Natural killer cell (primary cell): ENCODE results near the gene PCDHGA1. TPM values are rescaled to one million over a fixed set of nuclear protein-coding genes. Genes with fewer than 3 reads are reported as not detected.

Experiments used
- ATAC-seq, 3 donors: fragments of 150-1000 bp in 2 of 3; fragments of 200-7000 bp in 1 of 3; cut with Tn5 transposase; 1 replicate in 1 of 3; 2 replicates in 2 of 3; pipeline ENCODE4 v1.10.0; 2021; ENCODE audit warnings: mild to moderate bottlenecking in 2 of 3, moderate library complexity in 2 of 3
- DNase-seq, 2 donors: peaks; one replicate each; pipeline versions ENCODE4 v3.0.0 to v3.0.0-alpha.2; 2013 to 2021; ENCODE audit warnings: mixed read lengths in 1 of 2
- H3K27ac ChIP-seq: one replicate; pipeline ENCODE4 v1.5.1; 2013; ENCODE audit warnings: mild to moderate bottlenecking, low read length
- H3K27me3 ChIP-seq: one replicate; pipeline ENCODE4 v1.6.1; 2013; ENCODE audit warnings: low read length; ENCODE audit not compliant: control insufficient read depth, insufficient read depth
- H3K36me3 ChIP-seq: one replicate; pipeline ENCODE4 v1.6.1; 2013; ENCODE audit warnings: low read length; ENCODE audit not compliant: control insufficient read depth, insufficient read depth
- H3K4me1 ChIP-seq: one replicate; pipeline ENCODE4 v1.6.1; 2013; ENCODE audit warnings: low read length; ENCODE audit not compliant: control insufficient read depth, insufficient read depth
- H3K4me3 ChIP-seq: one replicate; pipeline ENCODE4 v1.5.1; 2013; ENCODE audit warnings: low read length
- H3K9me3 ChIP-seq: one replicate; pipeline ENCODE4 v1.6.1; 2013; ENCODE audit warnings: low read length; ENCODE audit not compliant: control insufficient read depth, insufficient read depth
- H3K27ac Mint-ChIP-seq, 2 donors: one replicate each; pipeline ENCODE4 v1.8.0; 2022; ENCODE audit warnings: mild to moderate bottlenecking in 2 of 2, mixed read lengths in 2 of 2, moderate library complexity in 1 of 2
- H3K27me3 Mint-ChIP-seq, 2 donors: one replicate each; pipeline ENCODE4 v1.8.0; 2022; ENCODE audit warnings: low read depth in 2 of 2, mixed read lengths in 2 of 2
- H3K36me3 Mint-ChIP-seq: one replicate; pipeline ENCODE4 v1.8.0; 2022; ENCODE audit warnings: mixed read lengths
- H3K4me1 Mint-ChIP-seq, 2 donors: one replicate each; pipeline ENCODE4 v1.8.0; 2022; ENCODE audit warnings: mixed read lengths in 2 of 2
- H3K4me3 Mint-ChIP-seq: one replicate; pipeline ENCODE4 v1.8.0; 2022; ENCODE audit warnings: mild to moderate bottlenecking, moderate library complexity, mixed read lengths
- H3K9me3 Mint-ChIP-seq, 2 donors: one replicate each; pipeline ENCODE4 v1.8.0; 2022; ENCODE audit warnings: mixed read lengths in 2 of 2
- WGBS: methylation state at CpG from one replicate; pipeline ENCODE4 v1.1.7; 2013; ENCODE audit warnings: missing lambda C conversion rate; ENCODE audit not compliant: insufficient coverage; 5-methylcytosine and 5-hydroxymethylcytosine counted together
- intact Hi-C: fragments of 100-400 bp; cut with micrococcal nuclease; formaldehyde crosslinking; loops from one replicate; pipeline ENCODE4 v1.14.2; 2022
- total RNA-seq, 4 donors: library from RNA; stranded (reverse); fragments of 120-200 nt in 1 of 4; gene quantifications; one replicate each; pipeline versions ENCODE4 v1.2.3 to v1.2.4, GENCODE V29; 2013 to 2022
- TF ChIP-seq, protein P1 (sequence below): fragments of 200-600 bp; IDR thresholded peaks from one replicate; pipeline ENCODE4 v1.8.0; 2022; ENCODE audit warnings: antibody characterized with exemption

Gene PCDHGA1
- total RNA-seq, 3 donors from 2014 or later (not counting 1 experiment from before 2014, with no cell fraction given) = not detected

DNA sequence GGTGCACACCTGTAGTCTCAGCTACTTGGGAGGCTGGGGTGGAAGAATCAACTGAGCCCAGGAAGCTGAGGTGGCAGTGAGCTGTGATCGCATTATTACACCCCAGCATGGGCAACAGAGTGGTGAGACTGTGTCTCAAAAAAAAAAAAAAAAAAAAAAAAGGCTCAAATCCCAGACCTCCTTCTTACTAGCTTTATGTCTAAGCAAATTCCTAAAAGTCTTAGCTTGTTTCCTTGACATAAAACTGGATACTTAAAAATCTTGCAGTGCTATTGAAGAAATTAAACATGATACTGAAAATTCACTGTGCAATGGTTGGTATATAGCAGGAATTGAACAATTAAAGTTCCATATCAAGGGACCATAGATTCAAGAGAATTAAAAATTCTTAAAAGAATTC is 203.6 kb downstream of the PCDHGA1 start:
- Mint-ChIP-seq H3K36me3 (peaks cover 10% of the 10 kb centered on the region), H3K27me3 (no peaks in the 10 kb centered on the region), H3K4me3 (no peak overlapping the region), H3K9me3 (no peaks in the 10 kb centered on the region), H3K27ac (peak overlapping the region in 1 of 2 donors; percentile 57), H3K4me1 (peaks cover 16% of the 10 kb centered on the region in 2 donors)
- Histone ChIP-seq H3K27me3 (no peaks in the 10 kb centered on the region), H3K27ac (no peak overlapping the region), H3K4me3 (no peak overlapping the region), H3K4me1 (no peaks in the 10 kb centered on the region), H3K9me3 (no peaks in the 10 kb centered on the region), H3K36me3 (peaks cover 66% of the 10 kb centered on the region)
- WGBS = 80% methylated on average over 1 of the region's 1 CpG
- no peak for DNase-seq
- intact Hi-C loops = no loop called here
- ATAC-seq = no peak
- TF ChIP-seq, protein P1, sequence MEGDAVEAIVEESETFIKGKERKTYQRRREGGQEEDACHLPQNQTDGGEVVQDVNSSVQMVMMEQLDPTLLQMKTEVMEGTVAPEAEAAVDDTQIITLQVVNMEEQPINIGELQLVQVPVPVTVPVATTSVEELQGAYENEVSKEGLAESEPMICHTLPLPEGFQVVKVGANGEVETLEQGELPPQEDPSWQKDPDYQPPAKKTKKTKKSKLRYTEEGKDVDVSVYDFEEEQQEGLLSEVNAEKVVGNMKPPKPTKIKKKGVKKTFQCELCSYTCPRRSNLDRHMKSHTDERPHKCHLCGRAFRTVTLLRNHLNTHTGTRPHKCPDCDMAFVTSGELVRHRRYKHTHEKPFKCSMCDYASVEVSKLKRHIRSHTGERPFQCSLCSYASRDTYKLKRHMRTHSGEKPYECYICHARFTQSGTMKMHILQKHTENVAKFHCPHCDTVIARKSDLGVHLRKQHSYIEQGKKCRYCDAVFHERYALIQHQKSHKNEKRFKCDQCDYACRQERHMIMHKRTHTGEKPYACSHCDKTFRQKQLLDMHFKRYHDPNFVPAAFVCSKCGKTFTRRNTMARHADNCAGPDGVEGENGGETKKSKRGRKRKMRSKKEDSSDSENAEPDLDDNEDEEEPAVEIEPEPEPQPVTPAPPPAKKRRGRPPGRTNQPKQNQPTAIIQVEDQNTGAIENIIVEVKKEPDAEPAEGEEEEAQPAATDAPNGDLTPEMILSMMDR = no peak

DNA sequence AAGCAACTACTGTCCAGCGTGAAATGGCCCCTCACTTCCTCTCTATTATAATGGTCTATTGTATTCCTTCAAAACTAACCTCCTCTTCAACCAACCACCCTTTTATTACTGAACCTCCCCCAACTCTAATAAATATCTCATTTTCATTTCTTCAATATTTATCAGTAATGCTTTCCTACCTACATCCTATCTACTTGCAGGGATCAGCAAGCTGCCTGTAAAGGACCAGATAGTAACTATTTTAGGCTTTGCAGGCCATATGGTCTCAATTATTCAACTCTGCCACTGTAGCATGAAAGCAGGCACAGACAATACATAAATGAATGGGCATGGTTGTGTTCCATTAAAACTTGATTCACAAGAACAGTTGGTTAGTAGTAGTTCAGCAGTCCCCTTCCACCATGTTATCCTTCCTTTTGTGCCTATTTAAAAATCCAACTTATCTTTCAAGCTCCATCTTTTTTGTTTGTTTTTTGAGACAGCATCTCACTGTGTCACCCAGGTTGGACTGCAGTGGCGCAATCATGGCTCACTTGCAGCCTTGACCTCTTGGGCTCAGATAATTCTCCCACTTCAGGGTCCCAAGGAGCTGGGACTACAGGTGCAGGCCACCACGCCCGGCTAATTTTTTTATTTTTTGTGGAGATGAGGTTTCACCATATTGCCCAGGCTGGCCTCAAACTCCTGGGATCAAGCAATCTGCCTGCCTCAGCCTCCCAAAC is 204.3 kb downstream of the PCDHGA1 start:
- 100% methylated on average over 2 of the region's 4 CpGs for WGBS
- Mint-ChIP-seq H3K36me3 (peaks cover 7% of the 10 kb centered on the region), H3K27me3 (no peaks in the 10 kb centered on the region), H3K9me3 (no peaks in the 10 kb centered on the region), H3K4me1 (peaks cover 17 to 21% of the 10 kb centered on the region in 2 donors), H3K27ac (peak overlapping the region; percentile 61 to 69), H3K4me3 (no peak overlapping the region)
- no peaks in the 10 kb centered on the region for H3K4me1 ChIP-seq
- ATAC-seq (no peak), DNase-seq (no peak)
- H3K4me3 ChIP-seq = no peak overlapping the region
- TF ChIP-seq, protein P1 = no peak
- H3K36me3 ChIP-seq = peaks cover 62% of the 10 kb centered on the region
- intact Hi-C loops = no loop called here
- no peaks in the 10 kb centered on the region for H3K27me3 ChIP-seq
- no peaks in the 10 kb centered on the region for H3K9me3 ChIP-seq
- no peak overlapping the region for H3K27ac ChIP-seq

DNA sequence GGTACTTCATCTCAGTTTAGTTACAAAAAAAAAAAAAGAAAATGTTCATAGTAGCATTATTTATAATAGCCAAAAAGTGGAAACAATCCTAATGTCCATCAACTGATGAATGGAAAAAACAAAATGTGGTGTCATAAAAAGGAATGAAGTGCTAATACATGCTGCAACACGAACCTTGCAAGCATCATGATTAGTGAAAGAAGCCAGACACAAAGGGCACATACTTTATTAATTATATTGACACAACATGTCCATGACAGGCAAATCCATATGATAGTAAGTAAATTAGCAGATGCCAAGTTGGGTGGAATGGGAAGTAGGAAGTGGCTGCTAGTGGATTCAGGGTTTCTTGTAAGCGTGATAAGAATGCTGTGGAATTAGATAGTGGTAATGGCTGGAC is 212.7 kb downstream of the PCDHGA1 start:
- TF ChIP-seq, protein P1 = no peak
- H3K4me1 ChIP-seq = no peaks in the 10 kb centered on the region
- Mint-ChIP-seq H3K4me1 (peaks cover 32 to 48% of the 10 kb centered on the region in 2 donors), H3K27ac (peak overlapping the region; percentile 36 to 67), H3K27me3 (no peaks in the 10 kb centered on the region), H3K4me3 (no peak overlapping the region), H3K9me3 (peaks cover 2 to 6% of the 10 kb centered on the region in 2 donors), H3K36me3 (peaks cover 14% of the 10 kb centered on the region)
- intact Hi-C loops = no loop called here
- H3K27ac ChIP-seq = no peak overlapping the region
- DNase-seq (no peak), ATAC-seq (no peak)
- peaks cover 4% of the 10 kb centered on the region for H3K9me3 ChIP-seq
- 86% methylated on average over 1 of the region's 2 CpGs for WGBS
- H3K4me3 ChIP-seq = no peak overlapping the region
- H3K27me3 ChIP-seq = no peaks in the 10 kb centered on the region
- peaks cover 36% of the 10 kb centered on the region for H3K36me3 ChIP-seq

DNA sequence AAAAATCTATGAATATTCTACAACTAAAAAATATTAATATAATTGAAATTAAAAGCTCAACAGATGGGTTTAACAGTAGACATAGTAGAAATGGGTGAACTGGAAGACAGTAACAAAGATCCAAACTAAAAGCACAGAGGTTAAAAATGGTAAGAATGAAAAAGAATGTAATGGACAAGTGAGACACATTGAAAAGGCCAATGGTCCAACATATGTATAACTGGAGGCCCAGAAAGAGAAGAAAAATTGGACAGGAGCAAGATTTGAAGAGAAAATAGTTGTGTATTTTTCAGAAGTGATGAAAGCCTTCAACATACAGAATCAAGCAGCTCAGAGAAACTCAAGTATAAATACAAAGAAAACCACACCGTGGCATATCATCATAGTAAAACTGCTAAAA is 217.2 kb downstream of the PCDHGA1 start:
- Mint-ChIP-seq H3K27ac (peak overlapping the region; percentile 7 to 75), H3K4me1 (peaks cover 46 to 63% of the 10 kb centered on the region in 2 donors), H3K27me3 (no peaks in the 10 kb centered on the region), H3K36me3 (peaks cover 14% of the 10 kb centered on the region), H3K9me3 (peaks cover 2 to 6% of the 10 kb centered on the region in 2 donors), H3K4me3 (no peak overlapping the region)
- no peak for ATAC-seq
- Histone ChIP-seq H3K4me1 (no peaks in the 10 kb centered on the region), H3K27me3 (no peaks in the 10 kb centered on the region), H3K4me3 (no peak overlapping the region), H3K9me3 (peaks cover 4% of the 10 kb centered on the region), H3K36me3 (peaks cover 42% of the 10 kb centered on the region), H3K27ac (no peak overlapping the region)
- 100% methylated on average over 1 of the region's 1 CpG for WGBS
- DNase-seq = peak in 1 of 2 donors; percentile 20
- TF ChIP-seq, protein P1 = no peak
- intact Hi-C loops = no loop called here
